Epithelial cell of esophagus (primary cell): ENCODE results near the gene ZNF777.

Experiments
- DNase-seq: peaks from one replicate; pipeline ENCODE4 v3.0.0; 2010; ENCODE audit warnings: low read depth
- H3K4me3 ChIP-seq: 2 replicates; pipeline ENCODE4 v1.5.1; 2011; ENCODE audit warnings: mild to moderate bottlenecking, low read length, control low read depth
- TF ChIP-seq, protein P1 (sequence below): IDR thresholded peaks from 2 replicates; pipeline ENCODE4 v1.5.1; 2011; ENCODE audit warnings: low read depth, mild to moderate bottlenecking, low read length, control low read depth, inconsistent platforms; ENCODE audit not compliant: insufficient read depth; ENCODE audit errors: missing control alignments

The ZNF777 gene

GRCh38 chr7:149476791-149477190, 15.9 kb upstream of the ZNF777 start:
- DNase-seq, result no peak
- TF ChIP-seq, protein P1, sequence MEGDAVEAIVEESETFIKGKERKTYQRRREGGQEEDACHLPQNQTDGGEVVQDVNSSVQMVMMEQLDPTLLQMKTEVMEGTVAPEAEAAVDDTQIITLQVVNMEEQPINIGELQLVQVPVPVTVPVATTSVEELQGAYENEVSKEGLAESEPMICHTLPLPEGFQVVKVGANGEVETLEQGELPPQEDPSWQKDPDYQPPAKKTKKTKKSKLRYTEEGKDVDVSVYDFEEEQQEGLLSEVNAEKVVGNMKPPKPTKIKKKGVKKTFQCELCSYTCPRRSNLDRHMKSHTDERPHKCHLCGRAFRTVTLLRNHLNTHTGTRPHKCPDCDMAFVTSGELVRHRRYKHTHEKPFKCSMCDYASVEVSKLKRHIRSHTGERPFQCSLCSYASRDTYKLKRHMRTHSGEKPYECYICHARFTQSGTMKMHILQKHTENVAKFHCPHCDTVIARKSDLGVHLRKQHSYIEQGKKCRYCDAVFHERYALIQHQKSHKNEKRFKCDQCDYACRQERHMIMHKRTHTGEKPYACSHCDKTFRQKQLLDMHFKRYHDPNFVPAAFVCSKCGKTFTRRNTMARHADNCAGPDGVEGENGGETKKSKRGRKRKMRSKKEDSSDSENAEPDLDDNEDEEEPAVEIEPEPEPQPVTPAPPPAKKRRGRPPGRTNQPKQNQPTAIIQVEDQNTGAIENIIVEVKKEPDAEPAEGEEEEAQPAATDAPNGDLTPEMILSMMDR, result no peak
- no peak overlapping the region for H3K4me3 ChIP-seq

DNA sequence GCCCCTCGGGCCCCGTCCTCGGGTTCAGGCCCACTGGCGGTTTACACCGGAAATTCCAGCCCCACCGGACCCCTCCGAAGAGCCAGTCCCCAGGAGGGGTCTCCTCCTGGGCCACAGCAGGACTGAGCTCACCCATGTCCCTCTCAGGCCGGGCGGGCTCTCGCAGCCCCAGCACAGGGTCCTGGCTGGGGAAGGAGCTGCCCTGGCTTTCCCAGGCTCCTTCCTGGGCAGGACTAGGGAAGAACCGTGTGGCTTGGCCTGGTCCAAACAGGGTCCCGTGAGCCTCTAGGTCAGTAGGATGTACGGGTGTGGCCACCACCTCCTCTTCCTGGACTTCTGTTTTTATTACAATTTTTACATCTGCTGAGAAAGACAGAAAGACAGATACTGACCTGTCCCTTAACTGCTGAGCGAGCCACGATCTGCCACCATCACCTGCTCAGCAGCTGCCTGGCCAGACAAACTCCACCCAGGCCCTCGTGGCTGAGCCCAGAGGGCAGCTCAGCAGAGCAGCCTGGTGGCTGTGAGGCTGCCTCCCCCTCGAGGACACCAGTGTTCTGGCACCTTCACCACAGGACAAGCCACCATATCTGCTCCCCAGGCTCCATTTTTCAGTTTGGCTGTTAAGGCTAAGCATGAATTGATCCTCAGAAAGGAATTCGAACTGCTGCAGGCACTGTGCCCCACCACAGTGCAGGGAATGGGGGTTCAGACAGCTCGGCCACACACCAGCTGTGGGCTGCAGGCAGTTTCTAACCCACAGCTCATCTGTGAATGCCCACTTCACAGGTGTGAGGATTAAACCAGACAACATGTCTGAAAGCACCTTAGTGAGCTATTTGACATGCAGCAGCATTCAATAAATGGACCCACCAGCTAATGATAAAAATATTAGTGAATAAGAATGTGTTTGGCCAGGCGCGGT, 14.5 kb upstream of the ZNF777 start:
- no peak overlapping the region for H3K4me3 ChIP-seq
- TF ChIP-seq, protein P1, result no peak

GRCh38 chr7:149474309-149475120, 13.7 kb upstream of the ZNF777 start:
- TF ChIP-seq, protein P1, result no peak
- DNase-seq, result no peak

More for the DNA sequence above, 14.5 kb upstream of the ZNF777 start:
- DNase-seq, result no peak

DNA sequence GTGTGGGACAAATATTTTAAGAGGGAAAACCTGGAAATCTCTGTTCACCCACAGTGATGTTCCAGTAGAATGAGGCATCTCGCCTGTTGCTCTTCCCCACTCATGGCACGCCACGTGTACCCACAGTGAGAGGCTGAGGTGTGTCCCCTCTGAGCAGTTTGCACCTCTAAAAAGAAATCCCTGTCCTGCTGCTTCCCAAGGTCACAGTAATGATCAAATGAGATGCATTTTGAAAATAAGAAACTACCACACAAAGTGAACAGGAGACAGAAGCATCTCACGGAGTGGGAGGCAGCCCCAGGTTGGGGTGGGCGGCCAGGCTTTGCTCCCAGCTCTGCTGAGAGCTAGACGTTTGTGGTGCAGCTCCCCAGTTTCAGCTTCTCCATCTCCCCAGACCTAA, 12.4 kb upstream of the ZNF777 start:
- DNase-seq, result no peak
- H3K4me3 ChIP-seq, result no peak overlapping the region
- TF ChIP-seq, protein P1, result no peak

More at GRCh38 chr7:149474309-149475120, 13.7 kb upstream of the ZNF777 start:
- no peak overlapping the region for H3K4me3 ChIP-seq

DNA sequence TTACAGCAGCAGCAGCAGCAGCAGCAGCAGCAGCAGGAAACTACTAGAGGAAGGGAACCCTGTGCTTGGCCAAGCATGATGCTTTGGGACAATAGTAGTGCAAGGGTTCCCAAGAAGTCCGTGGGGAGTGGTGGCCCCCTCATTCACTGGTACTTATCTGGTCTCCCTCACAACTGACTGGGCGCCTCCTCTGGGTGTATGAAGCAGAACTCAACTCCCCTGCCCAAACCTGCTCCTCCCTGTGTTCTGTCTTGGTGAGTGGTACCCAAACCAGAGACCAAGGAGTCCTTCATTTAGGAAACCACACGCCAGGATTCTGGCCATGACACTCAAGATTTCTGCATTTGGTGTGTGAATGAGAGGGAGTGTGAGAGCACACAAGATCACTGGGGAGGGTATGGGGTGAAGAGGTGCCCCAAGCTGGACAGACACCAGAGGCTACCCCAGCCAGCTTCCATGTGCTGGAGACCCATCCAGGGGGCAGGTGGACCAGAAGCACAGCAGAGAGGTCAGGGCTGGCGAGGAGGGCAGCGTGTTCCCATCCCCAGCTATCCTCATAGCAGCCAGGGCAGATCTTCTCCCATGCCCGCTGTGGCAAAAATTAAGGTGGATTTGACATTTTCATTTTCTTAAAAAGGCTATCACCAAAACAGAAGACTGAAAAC, 10.6 kb upstream of the ZNF777 start:
- DNase-seq, result no peak
- TF ChIP-seq, protein P1, result no peak
- no peak overlapping the region for H3K4me3 ChIP-seq

- no peak for DNase-seq
- TF ChIP-seq, protein P1, result no peak
- H3K4me3 ChIP-seq, result no peak overlapping the region
These were observed 8.9 kb upstream of the ZNF777 start for GRCh38 chr7:149469806-149470205.
